Measurements from ENCODE around the gene CCDC6. TPM values are rescaled to one million over a fixed set of nuclear protein-coding genes. Genes with fewer than 3 reads are reported as not detected.

Gene CCDC6
- total RNA-seq, 1 experiment from 2014 or later, result 37.6 TPM

DNA sequence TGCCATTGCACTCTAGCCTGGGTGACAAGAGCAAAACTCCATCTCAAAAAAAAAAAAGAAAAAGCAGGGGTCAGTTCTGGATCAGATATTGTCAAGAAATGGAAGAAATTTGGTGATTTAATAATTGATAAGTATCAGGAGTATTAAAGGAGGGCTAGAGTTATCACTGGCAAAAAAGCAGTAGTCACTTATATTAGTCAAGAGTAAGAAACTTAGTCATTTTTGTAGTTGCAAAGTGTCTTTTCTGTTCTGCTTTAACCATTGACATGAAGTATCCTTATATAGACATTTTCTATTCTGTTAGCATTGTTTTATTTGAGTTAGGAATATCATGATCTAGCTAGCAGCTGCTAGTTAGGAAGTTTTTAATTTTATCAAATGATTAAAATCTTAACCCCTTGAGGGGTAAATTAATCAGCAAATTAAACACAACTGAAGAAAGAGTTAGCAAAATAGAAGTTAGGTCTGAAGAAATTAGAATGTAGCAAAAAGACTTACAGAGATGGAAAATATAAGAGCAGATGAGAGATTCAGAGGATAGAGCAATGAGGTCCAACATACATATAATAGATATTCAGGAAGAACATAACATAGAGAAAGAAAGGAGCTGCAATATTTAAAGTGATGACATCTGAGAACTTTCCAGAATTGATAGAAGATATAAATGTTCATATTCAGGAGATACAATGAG, 7.3 kb upstream of the CCDC6 start:
- no peak for TF ChIP-seq EZH2 (IDR thresholded peaks at IDR 0.05; ENCODE audit: low read length, unreplicated experiment)
- TF ChIP-seq, protein P1, sequence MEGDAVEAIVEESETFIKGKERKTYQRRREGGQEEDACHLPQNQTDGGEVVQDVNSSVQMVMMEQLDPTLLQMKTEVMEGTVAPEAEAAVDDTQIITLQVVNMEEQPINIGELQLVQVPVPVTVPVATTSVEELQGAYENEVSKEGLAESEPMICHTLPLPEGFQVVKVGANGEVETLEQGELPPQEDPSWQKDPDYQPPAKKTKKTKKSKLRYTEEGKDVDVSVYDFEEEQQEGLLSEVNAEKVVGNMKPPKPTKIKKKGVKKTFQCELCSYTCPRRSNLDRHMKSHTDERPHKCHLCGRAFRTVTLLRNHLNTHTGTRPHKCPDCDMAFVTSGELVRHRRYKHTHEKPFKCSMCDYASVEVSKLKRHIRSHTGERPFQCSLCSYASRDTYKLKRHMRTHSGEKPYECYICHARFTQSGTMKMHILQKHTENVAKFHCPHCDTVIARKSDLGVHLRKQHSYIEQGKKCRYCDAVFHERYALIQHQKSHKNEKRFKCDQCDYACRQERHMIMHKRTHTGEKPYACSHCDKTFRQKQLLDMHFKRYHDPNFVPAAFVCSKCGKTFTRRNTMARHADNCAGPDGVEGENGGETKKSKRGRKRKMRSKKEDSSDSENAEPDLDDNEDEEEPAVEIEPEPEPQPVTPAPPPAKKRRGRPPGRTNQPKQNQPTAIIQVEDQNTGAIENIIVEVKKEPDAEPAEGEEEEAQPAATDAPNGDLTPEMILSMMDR (conservative IDR thresholded peaks at IDR 0.05; ENCODE audit: low read depth, low read length), result no peak
- TF ChIP-seq EZH2phosphoT487 (IDR thresholded peaks at IDR 0.05; ENCODE audit: borderline replicate concordance, low read length), result no peak
- Histone ChIP-seq H3K4me1 (ENCODE audit: insufficient read depth, low read length) (peaks cover 4% of the 10 kb centered on the region), H3K79me2 (ENCODE audit: low read length) (no peaks in the 10 kb centered on the region), H3K9ac (ENCODE audit: low read length) (no peak overlapping the region), H3F3A (ENCODE audit: low read length, unreplicated experiment) (peaks cover 2% of the 10 kb centered on the region), H3K27ac (ENCODE audit: low read length) (no peak overlapping the region), H3K4me2 (ENCODE audit: low read length) (no peak overlapping the region), H4K20me1 (ENCODE audit: low read length) (no peaks in the 10 kb centered on the region), H3K4me3 (ENCODE audit: low read length) (no peak overlapping the region), H2AFZ (ENCODE audit: low read length) (no peak overlapping the region), H3K9me3 (ENCODE audit: low read length) (peaks cover 4% of the 10 kb centered on the region; the same call in 1 of the 2 replicates), H3K36me3 (ENCODE audit: low read depth, low read length) (no peaks in the 10 kb centered on the region), H3K27me3 (ENCODE audit: low read length) (no peaks in the 10 kb centered on the region), H3K9me2 (replicated peaks; ENCODE audit: low read length) (no peaks in the 10 kb centered on the region)
- intact Hi-C loops (cut with micrococcal nuclease), result no loop called here
- BruUV-seq (replicated peaks), result no TSS peak
- ATAC-seq (no peak), DNase-seq (no peak)
- ChIA-PET POLR2A (ENCODE audit: unreplicated experiment) (no interaction called here), CTCF (no interaction called here)

DNA sequence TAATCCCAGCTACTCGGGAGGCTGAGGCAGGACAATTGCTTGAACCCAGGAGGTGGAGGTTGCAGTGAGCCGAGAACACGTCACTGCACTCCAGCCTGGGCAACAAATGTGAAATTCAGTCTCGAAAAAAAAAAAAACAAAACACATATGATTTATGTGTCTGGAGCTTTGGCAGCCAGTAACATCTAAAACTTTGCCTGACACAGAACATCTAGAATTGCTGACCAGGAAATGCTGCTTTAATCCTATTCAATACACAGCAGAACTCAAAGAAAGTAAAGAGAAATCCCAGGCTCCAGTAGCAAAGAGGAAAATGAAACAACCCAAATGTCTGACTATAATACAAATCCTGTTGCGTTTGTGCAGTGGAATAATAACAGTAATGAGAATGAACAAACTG, 4.5 kb upstream of the CCDC6 start:
- Histone ChIP-seq H3K4me3 (ENCODE audit: low read length) (no peak overlapping the region), H4K20me1 (ENCODE audit: low read length) (no peaks in the 10 kb centered on the region), H3K27ac (ENCODE audit: low read length) (no peak overlapping the region), H3F3A (ENCODE audit: low read length, unreplicated experiment) (peaks cover 12% of the 10 kb centered on the region), H3K4me1 (ENCODE audit: insufficient read depth, low read length) (peaks cover 24% of the 10 kb centered on the region), H3K79me2 (ENCODE audit: low read length) (peaks cover 4% of the 10 kb centered on the region), H3K9ac (ENCODE audit: low read length) (no peak overlapping the region), H3K9me2 (replicated peaks; ENCODE audit: low read length) (no peaks in the 10 kb centered on the region), H3K4me2 (ENCODE audit: low read length) (no peak overlapping the region), H2AFZ (ENCODE audit: low read length) (no peak overlapping the region), H3K9me3 (ENCODE audit: low read length) (peaks cover 4% of the 10 kb centered on the region; the same call in 1 of the 2 replicates), H3K36me3 (ENCODE audit: low read depth, low read length) (no peaks in the 10 kb centered on the region), H3K27me3 (ENCODE audit: low read length) (no peaks in the 10 kb centered on the region)
- ChIA-PET POLR2A (ENCODE audit: unreplicated experiment) (no interaction called here), CTCF (no interaction called here)
- TF ChIP-seq EZH2 (IDR thresholded peaks at IDR 0.05; ENCODE audit: low read length, unreplicated experiment) (no peak), EZH2phosphoT487 (IDR thresholded peaks at IDR 0.05; ENCODE audit: borderline replicate concordance, low read length) (no peak)
- TF ChIP-seq, protein P1 (conservative IDR thresholded peaks at IDR 0.05; ENCODE audit: low read depth, low read length), result no peak
- no TSS peak for BruUV-seq (replicated peaks)
- no peak for DNase-seq
- ATAC-seq, result no peak
- intact Hi-C loops (cut with micrococcal nuclease), result no loop called here

DNA sequence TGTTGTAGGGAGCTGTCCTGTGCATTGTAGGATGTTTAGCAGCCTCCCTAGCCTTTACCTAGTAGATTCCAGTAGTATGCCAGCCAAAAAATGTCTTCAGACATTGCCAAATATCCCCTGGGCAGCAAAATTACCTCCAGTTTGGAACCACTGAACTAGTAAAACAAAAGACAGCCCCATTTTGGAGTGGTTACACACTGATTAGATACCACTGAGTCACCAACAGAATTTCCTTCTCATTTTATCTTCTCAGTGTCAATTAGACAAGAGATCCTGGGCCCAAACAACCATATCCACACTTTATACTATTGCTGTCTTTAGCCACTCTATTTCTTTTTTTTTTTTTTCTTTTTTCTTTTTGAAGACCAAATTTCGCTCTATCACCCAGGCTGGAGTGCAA, 3.5 kb upstream of the CCDC6 start:
- intact Hi-C loops (cut with micrococcal nuclease), result loop anchor here (5.0 kb wide), 1 partner anchor 198 kb away; no protein-coding TSS in a partner anchor
- H3K9me3 ChIP-seq (ENCODE audit: low read length), result peaks cover 4% of the 10 kb centered on the region; the same call in 1 of the 2 replicates
- H3K9me2 ChIP-seq (replicated peaks; ENCODE audit: low read length), result no peaks in the 10 kb centered on the region
- ChIA-PET POLR2A (ENCODE audit: unreplicated experiment) (interaction anchor here (0.6 kb wide), 1 partner anchor 45 kb away, joined by 3 read pairs; no protein-coding TSS in a partner anchor), CTCF (no interaction called here)
- H3F3A ChIP-seq (ENCODE audit: low read length, unreplicated experiment), result peaks cover 12% of the 10 kb centered on the region
- no peak overlapping the region for H3K27ac ChIP-seq (ENCODE audit: low read length)
- no TSS peak for BruUV-seq (replicated peaks)
- H3K79me2 ChIP-seq (ENCODE audit: low read length), result peaks cover 15% of the 10 kb centered on the region
- H3K4me1 ChIP-seq (ENCODE audit: insufficient read depth, low read length), result peaks cover 26% of the 10 kb centered on the region
- H3K4me3 ChIP-seq (ENCODE audit: low read length), result no peak overlapping the region
- H3K36me3 ChIP-seq (ENCODE audit: low read depth, low read length), result no peaks in the 10 kb centered on the region
- H3K9ac ChIP-seq (ENCODE audit: low read length), result no peak overlapping the region
- DNase-seq (no peak), ATAC-seq (no peak)
- no peaks in the 10 kb centered on the region for H3K27me3 ChIP-seq (ENCODE audit: low read length)
- TF ChIP-seq, protein P1 (conservative IDR thresholded peaks at IDR 0.05; ENCODE audit: low read depth, low read length), result no peak
- TF ChIP-seq EZH2 (IDR thresholded peaks at IDR 0.05; ENCODE audit: low read length, unreplicated experiment) (no peak), EZH2phosphoT487 (IDR thresholded peaks at IDR 0.05; ENCODE audit: borderline replicate concordance, low read length) (no peak)
- peaks cover 5% of the 10 kb centered on the region for H4K20me1 ChIP-seq (ENCODE audit: low read length)
- H3K4me2 ChIP-seq (ENCODE audit: low read length), result no peak overlapping the region
- H2AFZ ChIP-seq (ENCODE audit: low read length), result no peak overlapping the region
